Measurements from ENCODE around the gene SPSB1.

DNA sequence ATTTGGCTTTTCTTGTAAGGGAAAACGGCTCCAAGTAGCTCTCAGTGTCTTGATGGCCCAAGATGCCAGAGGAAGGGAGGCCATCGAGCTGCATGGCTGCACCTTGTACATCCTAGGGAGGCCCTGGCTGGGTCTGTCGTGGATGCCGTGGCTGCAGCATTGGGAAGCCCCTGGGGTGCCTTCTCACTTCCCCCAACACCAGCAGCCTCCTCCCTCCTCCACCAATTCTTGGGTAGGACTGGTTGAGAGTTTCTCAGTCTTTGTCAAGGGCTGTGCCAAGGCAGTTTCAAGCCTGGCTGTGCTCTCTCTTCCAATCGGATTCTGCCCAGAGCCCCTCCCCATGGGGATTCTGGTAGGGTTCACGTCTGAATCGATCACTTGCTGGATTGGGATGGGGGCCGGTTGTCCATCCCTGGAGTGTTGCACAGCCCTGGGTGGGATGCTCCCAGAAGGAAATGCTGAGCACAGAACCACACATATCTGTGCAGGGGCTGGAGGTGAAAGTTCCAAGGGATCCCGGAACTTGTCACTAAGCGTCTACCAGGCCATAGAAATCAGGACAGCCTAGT is 14.0 kb upstream of the SPSB1 start:
- TF ChIP-seq CTCF (conservative IDR thresholded peaks at IDR 0.05; ENCODE audit: low read depth, low read length), result no peak
- no peak for TF ChIP-seq POLR2A (IDR thresholded peaks at IDR 0.05; ENCODE audit: low read depth, low read length)
- no peak for TF ChIP-seq SMC3 (IDR thresholded peaks at IDR 0.05; ENCODE audit: low read depth, low read length)
- no peak for TF ChIP-seq BHLHE40 (IDR thresholded peaks at IDR 0.05; ENCODE audit: low read depth, low read length)
- no peak for TF ChIP-seq RCOR1 (IDR thresholded peaks at IDR 0.05; ENCODE audit: insufficient replicate concordance, low read length)
- TF ChIP-seq FOS (IDR thresholded peaks at IDR 0.05; ENCODE audit: low read depth, low read length), result no peak
- no peak for TF ChIP-seq RAD21 (IDR thresholded peaks at IDR 0.05; ENCODE audit: low read length)
- TF ChIP-seq USF2 (IDR thresholded peaks at IDR 0.05; ENCODE audit: low read depth, low read length), result no peak
- TF ChIP-seq ELK1 (IDR thresholded peaks at IDR 0.05; ENCODE audit: borderline replicate concordance, low read depth, low read length), result no peak
- no peak for TF ChIP-seq MAZ (IDR thresholded peaks at IDR 0.05; ENCODE audit: borderline replicate concordance, low read depth, low read length)
- TF ChIP-seq MAFK (IDR thresholded peaks at IDR 0.05; ENCODE audit: low read depth, low read length), result no peak
- no peak for TF ChIP-seq CEBPB (IDR thresholded peaks at IDR 0.05; ENCODE audit: low read depth, low read length)
- TF ChIP-seq RFX5 (IDR thresholded peaks at IDR 0.05; ENCODE audit: low read depth, low read length), result no peak

Data from IMR-90 (cell line).